SU-DHL-6 (cell line): ENCODE data around the gene PHACTR1.

Experiments used
- CTCF ChIP-seq: fragments of 200-600 bp; sonication (generic); IDR thresholded peaks from one replicate; pipeline ENCODE4 v1.5.1; 2017; ENCODE audit warnings: antibody characterized with exemption, mild to moderate bottlenecking, low read length, moderate library complexity; ENCODE audit not compliant: insufficient read depth, poor library complexity, severe bottlenecking
- EZH2phosphoT487 ChIP-seq: fragments of 200-600 bp; sonication (generic), shearing (Covaris generic); conservative IDR thresholded peaks from 2 replicates; pipeline ENCODE4 v1.6.1; 2018; ENCODE audit warnings: mild to moderate bottlenecking, antibody characterized with exemption, low read length, moderate library complexity, mixed read lengths

- TF ChIP-seq CTCF (no peak), EZH2phosphoT487 (no peak)
These were observed 157.1 kb downstream of the PHACTR1 start for GRCh38 chr6:12873691-12874090.
